Measurements from ENCODE around the gene RORC. TPM values are rescaled to one million over a fixed set of nuclear protein-coding genes. Genes with fewer than 3 reads are reported as not detected.
A peak's percentile ranks its signal among the peaks of the same experiment; 100 is the strongest.
"Not testable (repeated sequence)": the region's sequence is repeated elsewhere in the genome, so short reads cannot be mapped to it uniquely, and the experiment has no call there.

The RORC gene
- not detected in 3 replicates for total RNA-seq

- TF ChIP-seq, protein P1, sequence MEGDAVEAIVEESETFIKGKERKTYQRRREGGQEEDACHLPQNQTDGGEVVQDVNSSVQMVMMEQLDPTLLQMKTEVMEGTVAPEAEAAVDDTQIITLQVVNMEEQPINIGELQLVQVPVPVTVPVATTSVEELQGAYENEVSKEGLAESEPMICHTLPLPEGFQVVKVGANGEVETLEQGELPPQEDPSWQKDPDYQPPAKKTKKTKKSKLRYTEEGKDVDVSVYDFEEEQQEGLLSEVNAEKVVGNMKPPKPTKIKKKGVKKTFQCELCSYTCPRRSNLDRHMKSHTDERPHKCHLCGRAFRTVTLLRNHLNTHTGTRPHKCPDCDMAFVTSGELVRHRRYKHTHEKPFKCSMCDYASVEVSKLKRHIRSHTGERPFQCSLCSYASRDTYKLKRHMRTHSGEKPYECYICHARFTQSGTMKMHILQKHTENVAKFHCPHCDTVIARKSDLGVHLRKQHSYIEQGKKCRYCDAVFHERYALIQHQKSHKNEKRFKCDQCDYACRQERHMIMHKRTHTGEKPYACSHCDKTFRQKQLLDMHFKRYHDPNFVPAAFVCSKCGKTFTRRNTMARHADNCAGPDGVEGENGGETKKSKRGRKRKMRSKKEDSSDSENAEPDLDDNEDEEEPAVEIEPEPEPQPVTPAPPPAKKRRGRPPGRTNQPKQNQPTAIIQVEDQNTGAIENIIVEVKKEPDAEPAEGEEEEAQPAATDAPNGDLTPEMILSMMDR (IDR thresholded peaks at IDR 0.05; ENCODE audit: unreplicated experiment): no peak
- Mint-ChIP-seq H3K27me3 (ENCODE audit: low read depth) (peaks cover 10% of the 10 kb centered on the region), H3K4me3 (no peak within 1 kb of the TSS), H3K36me3 (no peaks in the 10 kb centered on the region), H3K4me1 (peaks cover 15% of the 10 kb centered on the region), H3K27ac (no peak within 1 kb of the TSS), H3K9me3 (no peaks in the 10 kb centered on the region)
- DNase-seq (ENCODE audit: low spot score in 2 of 2, unreplicated experiment in 2 of 2): no peak
These were observed at the start of gene RORC for GRCh38 chr1:151831605-151832004. TSS of gene RORC (minus strand) at chr1:151831802. CDS start at chr1:151831764, 38 bp downstream.

- Mint-ChIP-seq H3K9me3 (no peaks in the 10 kb centered on the region), H3K27ac (peak overlapping the region; percentile 44), H3K27me3 (ENCODE audit: low read depth) (no peaks in the 10 kb centered on the region), H3K4me1 (peaks cover 4% of the 10 kb centered on the region), H3K36me3 (peaks cover 26% of the 10 kb centered on the region), H3K4me3 (no peak overlapping the region)
- TF ChIP-seq, protein P1 (IDR thresholded peaks at IDR 0.05; ENCODE audit: unreplicated experiment): no peak
- no peak for DNase-seq (ENCODE audit: low spot score in 2 of 2, unreplicated experiment in 2 of 2)
These were observed 44.0 kb upstream of the RORC start for GRCh38 chr1:151875419-151876097.

- not testable (repeated sequence) for H3K4me1 Mint-ChIP-seq; H3K4me3 Mint-ChIP-seq; DNase-seq (ENCODE audit: low spot score in 2 of 2, unreplicated experiment in 2 of 2); H3K27me3 Mint-ChIP-seq (ENCODE audit: low read depth); H3K27ac Mint-ChIP-seq; H3K9me3 Mint-ChIP-seq
- H3K36me3 Mint-ChIP-seq: peaks cover 22% of the 10 kb centered on the region
These were observed 41.2 kb upstream of the RORC start for GRCh38 chr1:151872776-151873175.

DNA sequence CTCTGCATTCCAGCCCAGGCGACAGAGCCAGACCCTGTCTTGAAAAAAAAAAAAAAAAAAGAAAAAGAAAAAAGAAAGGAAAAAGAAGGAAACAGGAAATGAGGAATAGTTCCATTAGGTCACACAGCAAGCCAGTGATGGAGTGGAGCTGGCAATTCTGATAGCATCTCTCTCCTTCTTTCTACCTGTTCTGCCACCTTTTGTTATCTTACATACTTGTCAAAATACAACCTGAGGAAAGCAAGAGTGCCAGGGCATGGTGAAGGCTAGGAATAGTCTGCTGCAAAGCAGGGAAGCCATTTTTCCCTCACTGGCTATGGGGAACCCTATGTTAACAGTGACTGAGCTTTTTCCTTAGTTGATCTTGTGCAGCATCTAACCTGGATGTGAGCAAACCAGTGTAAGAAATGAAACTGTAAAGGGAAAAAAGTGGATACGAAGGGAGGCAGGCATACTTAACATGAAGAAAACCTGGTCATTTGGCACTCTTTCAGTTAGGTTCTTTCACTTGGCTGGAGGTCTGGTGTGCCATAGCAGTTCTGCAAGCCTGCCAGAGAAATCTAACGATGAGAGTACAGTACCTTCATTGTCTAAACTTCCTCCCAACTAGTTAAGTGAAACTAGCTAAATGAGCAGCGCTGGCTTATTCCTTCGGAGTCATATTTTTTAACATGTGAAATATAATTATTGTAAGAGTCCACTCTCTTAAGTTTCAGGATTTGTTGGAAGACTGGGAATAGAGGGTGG is 39.9 kb upstream of the RORC start:
- H3K27ac Mint-ChIP-seq: no peak overlapping the region
- no peak overlapping the region for H3K4me3 Mint-ChIP-seq
- no peaks in the 10 kb centered on the region for H3K9me3 Mint-ChIP-seq
- peaks cover 4% of the 10 kb centered on the region for H3K4me1 Mint-ChIP-seq
- no peak for DNase-seq (ENCODE audit: low spot score in 2 of 2, unreplicated experiment in 2 of 2)
- H3K36me3 Mint-ChIP-seq: peaks cover 16% of the 10 kb centered on the region
- H3K27me3 Mint-ChIP-seq (ENCODE audit: low read depth): no peaks in the 10 kb centered on the region
- TF ChIP-seq, protein P1 (IDR thresholded peaks at IDR 0.05; ENCODE audit: unreplicated experiment): no peak

- H3K27ac Mint-ChIP-seq: no peak overlapping the region
- peaks cover 2% of the 10 kb centered on the region for H3K27me3 Mint-ChIP-seq (ENCODE audit: low read depth)
- H3K9me3 Mint-ChIP-seq: no peaks in the 10 kb centered on the region
- no peaks in the 10 kb centered on the region for H3K4me1 Mint-ChIP-seq
- H3K4me3 Mint-ChIP-seq: no peak overlapping the region
- TF ChIP-seq, protein P1 (IDR thresholded peaks at IDR 0.05; ENCODE audit: unreplicated experiment): no peak
- peaks cover 5% of the 10 kb centered on the region for H3K36me3 Mint-ChIP-seq
- DNase-seq (ENCODE audit: low spot score in 2 of 2, unreplicated experiment in 2 of 2): no peak
These were observed 36.9 kb upstream of the RORC start for GRCh38 chr1:151868486-151868885.

GRCh38 chr1:151867765-151868411 is 36.3 kb upstream of the RORC start:
- no peak for DNase-seq (ENCODE audit: low spot score in 2 of 2, unreplicated experiment in 2 of 2)
- peaks cover under 1% of the 10 kb centered on the region for H3K36me3 Mint-ChIP-seq
- TF ChIP-seq, protein P1 (IDR thresholded peaks at IDR 0.05; ENCODE audit: unreplicated experiment): no peak
- peaks cover 2% of the 10 kb centered on the region for H3K27me3 Mint-ChIP-seq (ENCODE audit: low read depth)
- H3K4me1 Mint-ChIP-seq: no peaks in the 10 kb centered on the region
- H3K9me3 Mint-ChIP-seq: no peaks in the 10 kb centered on the region
- no peak overlapping the region for H3K4me3 Mint-ChIP-seq
- no peak overlapping the region for H3K27ac Mint-ChIP-seq
